ENCODE results near the gene ELFN1.

ELFN1 gene

DNA sequence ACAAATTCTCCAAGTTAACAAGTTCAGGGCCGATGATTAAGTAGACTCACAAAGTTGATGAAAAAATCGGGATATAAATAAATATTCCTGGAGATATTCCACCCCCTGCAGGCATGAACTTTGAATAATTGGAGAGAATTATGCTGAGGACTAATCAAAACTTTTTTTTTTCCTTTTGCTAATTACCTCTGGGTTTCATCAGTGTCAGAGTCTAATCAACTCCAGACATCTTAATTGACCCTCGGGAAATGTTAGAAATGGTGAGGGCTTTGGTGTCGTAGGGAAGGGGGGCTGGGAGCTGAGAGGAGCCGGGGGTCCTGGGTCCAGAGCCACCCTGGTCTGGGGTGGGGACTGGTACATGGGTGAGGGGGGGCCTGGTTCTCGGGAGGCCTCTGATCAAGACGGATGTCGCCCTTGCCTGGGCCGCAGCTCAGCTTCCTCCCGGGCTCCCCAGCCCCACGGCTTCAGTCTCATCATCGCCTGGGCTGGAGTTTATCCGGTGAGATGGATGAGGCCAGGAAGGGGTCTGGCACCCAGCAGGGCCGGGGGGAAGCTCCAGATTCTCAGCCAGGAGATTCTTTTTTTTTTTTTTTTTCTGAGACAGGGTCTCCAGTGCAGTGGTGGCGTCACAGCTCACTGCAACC lies 30.4 kb upstream of the ELFN1 start:
- TF ChIP-seq, protein P1, sequence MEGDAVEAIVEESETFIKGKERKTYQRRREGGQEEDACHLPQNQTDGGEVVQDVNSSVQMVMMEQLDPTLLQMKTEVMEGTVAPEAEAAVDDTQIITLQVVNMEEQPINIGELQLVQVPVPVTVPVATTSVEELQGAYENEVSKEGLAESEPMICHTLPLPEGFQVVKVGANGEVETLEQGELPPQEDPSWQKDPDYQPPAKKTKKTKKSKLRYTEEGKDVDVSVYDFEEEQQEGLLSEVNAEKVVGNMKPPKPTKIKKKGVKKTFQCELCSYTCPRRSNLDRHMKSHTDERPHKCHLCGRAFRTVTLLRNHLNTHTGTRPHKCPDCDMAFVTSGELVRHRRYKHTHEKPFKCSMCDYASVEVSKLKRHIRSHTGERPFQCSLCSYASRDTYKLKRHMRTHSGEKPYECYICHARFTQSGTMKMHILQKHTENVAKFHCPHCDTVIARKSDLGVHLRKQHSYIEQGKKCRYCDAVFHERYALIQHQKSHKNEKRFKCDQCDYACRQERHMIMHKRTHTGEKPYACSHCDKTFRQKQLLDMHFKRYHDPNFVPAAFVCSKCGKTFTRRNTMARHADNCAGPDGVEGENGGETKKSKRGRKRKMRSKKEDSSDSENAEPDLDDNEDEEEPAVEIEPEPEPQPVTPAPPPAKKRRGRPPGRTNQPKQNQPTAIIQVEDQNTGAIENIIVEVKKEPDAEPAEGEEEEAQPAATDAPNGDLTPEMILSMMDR (IDR thresholded peaks at IDR 0.05; ENCODE audit: insufficient read depth, low read length, poor library complexity, severe bottlenecking) = no peak
- DNase-seq (ENCODE audit: extremely low read depth, insufficient read length) = no peak
- no peaks in the 10 kb centered on the region for H3K27me3 ChIP-seq (replicated peaks; ENCODE audit: control insufficient read depth, insufficient read depth, low read length)
- no peaks in the 10 kb centered on the region for H3K36me3 ChIP-seq (ENCODE audit: control insufficient read depth, insufficient read depth, low read length)
- no peak overlapping the region for H3K4me3 ChIP-seq (replicated peaks; ENCODE audit: low read depth, low read length)

DNA sequence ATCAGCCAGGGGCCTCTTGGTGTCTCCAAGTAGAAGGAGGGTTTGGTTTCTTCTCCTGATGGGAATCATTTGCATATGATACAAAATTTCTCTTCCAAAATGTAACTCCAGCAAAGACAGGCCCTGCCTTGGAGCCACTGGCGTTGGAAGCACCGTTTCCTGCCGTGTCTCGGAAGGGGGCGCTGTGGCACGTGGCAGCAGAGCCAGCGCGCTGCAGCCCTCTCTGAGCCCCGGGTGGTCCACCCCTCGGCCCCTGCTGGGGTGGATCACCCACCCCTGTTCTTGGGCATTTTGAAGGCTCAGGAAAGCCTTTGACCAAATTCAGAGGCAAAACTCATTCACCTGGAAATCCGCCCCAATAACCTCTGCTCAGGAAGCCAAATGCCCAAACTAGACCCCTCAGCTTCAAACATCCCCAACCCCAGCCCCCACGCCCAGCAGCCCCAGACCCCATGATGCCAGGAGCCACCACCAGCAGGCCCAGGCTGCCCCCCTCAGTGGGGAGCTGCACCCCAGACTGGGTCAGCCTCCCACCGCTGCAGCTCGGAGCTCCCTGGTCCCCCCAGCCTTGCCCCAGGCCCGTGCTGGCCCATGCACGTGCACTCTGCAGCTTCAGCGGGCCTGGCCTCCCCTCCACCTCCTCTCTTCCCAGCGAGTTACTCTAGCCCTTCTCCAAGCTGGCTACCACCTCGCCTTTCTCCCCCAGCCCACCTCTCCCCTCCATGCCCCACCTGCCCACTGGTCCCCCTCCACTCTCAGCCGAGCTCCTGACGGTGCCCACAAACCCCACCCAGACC lies 29.5 kb upstream of the ELFN1 start:
- no peaks in the 10 kb centered on the region for H3K36me3 ChIP-seq (ENCODE audit: control insufficient read depth, insufficient read depth, low read length)
- TF ChIP-seq, protein P1 (IDR thresholded peaks at IDR 0.05; ENCODE audit: insufficient read depth, low read length, poor library complexity, severe bottlenecking) = no peak
- H3K27me3 ChIP-seq (replicated peaks; ENCODE audit: control insufficient read depth, insufficient read depth, low read length) = no peaks in the 10 kb centered on the region
- H3K4me3 ChIP-seq (replicated peaks; ENCODE audit: low read depth, low read length) = no peak overlapping the region
- DNase-seq (ENCODE audit: extremely low read depth, insufficient read length) = no peak

DNA sequence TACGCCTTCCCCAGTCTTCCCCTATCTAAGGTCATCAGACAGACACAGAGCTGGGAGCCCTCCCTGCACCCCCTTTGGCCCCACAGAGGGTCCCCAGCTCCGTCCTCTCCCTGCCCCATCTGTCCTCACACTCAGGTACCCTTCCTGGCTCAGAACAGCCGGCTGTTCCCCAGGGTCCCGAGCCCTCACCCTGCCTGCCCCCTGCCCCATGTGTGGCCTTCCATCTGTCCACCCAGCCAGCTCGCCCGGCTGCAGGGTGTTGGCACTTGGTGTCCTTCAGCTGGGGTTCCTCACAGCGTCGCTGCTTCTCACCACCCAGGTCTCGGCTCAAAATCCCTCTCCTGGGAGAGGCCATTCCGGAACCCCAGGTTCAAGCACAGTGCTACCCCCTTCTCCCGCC lies 28.9 kb upstream of the ELFN1 start:
- DNase-seq (ENCODE audit: extremely low read depth, insufficient read length) = no peak
- no peaks in the 10 kb centered on the region for H3K27me3 ChIP-seq (replicated peaks; ENCODE audit: control insufficient read depth, insufficient read depth, low read length)
- no peak overlapping the region for H3K4me3 ChIP-seq (replicated peaks; ENCODE audit: low read depth, low read length)
- TF ChIP-seq, protein P1 (IDR thresholded peaks at IDR 0.05; ENCODE audit: insufficient read depth, low read length, poor library complexity, severe bottlenecking) = no peak
- H3K36me3 ChIP-seq (ENCODE audit: control insufficient read depth, insufficient read depth, low read length) = no peaks in the 10 kb centered on the region

DNA sequence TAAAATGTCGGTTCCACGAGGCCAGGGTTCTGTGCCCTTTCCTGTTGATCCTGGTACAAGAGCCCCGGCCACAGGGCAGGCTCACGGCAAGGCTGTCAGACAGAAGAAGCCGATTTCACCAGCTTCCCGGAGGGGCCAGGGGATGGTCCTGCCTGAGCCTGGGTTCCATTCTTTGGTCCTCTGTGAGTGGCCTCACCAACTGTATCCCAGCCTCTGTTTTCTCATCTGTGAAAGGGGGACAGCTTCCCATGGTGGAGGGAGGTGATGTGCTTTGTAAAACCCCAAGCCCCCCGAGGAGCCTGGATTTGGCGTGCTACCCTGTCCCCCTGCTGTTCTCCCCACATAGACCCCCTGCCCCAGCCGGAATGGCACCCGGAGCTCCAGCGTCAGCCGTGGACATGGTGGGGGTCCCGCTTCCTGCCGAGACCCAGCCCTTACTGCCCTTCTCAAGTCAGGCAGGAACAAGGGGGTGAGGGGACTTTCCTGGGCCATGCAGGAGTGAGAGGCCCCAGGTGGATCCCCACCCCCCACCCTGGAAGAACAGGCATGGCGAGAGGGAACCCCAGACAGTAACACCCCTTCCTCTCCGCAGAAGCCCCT lies 28.3 kb upstream of the ELFN1 start:
- DNase-seq (ENCODE audit: extremely low read depth, insufficient read length) = no peak
- no peak overlapping the region for H3K4me3 ChIP-seq (replicated peaks; ENCODE audit: low read depth, low read length)
- no peaks in the 10 kb centered on the region for H3K27me3 ChIP-seq (replicated peaks; ENCODE audit: control insufficient read depth, insufficient read depth, low read length)
- no peaks in the 10 kb centered on the region for H3K36me3 ChIP-seq (ENCODE audit: control insufficient read depth, insufficient read depth, low read length)
- TF ChIP-seq, protein P1 (IDR thresholded peaks at IDR 0.05; ENCODE audit: insufficient read depth, low read length, poor library complexity, severe bottlenecking) = no peak

DNA sequence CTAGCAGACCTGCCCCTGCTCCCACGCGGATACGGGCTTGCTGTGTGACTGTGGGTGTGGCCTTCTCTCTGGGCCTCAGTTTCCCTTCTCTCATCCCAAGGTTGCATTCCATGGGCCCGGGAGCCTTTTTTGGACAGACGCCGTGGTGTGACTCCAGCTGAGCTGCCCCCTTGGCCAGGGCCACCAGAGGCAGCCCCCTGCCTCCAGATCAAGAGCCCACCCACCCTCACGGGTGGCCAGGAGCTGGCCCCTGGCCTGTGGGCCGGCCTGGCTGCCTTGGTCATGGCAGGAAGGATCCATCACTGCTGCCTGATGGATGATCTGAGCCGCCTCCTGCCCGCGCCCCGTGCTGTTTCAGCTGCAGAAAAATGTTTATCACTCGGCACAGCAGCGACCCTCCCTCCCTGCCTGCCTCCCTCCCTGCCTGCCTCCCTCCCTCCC lies 27.8 kb upstream of the ELFN1 start:
- no peak for DNase-seq (ENCODE audit: extremely low read depth, insufficient read length)
- H3K27me3 ChIP-seq (replicated peaks; ENCODE audit: control insufficient read depth, insufficient read depth, low read length) = no peaks in the 10 kb centered on the region; the same call in 1 of the 2 replicates

More for the DNA sequence above, 27.8 kb upstream of the ELFN1 start:
- TF ChIP-seq, protein P1 (IDR thresholded peaks at IDR 0.05; ENCODE audit: insufficient read depth, low read length, poor library complexity, severe bottlenecking) = no peak
- Histone ChIP-seq H3K4me3 (replicated peaks; ENCODE audit: low read depth, low read length) (no peak overlapping the region), H3K36me3 (ENCODE audit: control insufficient read depth, insufficient read depth, low read length) (no peaks in the 10 kb centered on the region)
